Mesenchymal stem cell (in vitro differentiated cells and primary cell): ENCODE data around the gene GBX1.

Source experiments
- DNase-seq: peaks from one replicate; pipeline ENCODE4 v3.0.0-alpha.2; 2013
- H2AFZ ChIP-seq: one replicate; pipeline ENCODE4 v1.6.1; 2013; ENCODE audit warnings: low read depth, mild to moderate bottlenecking, control low read depth, inconsistent platforms, low read length, moderate library complexity
- H2AK5ac ChIP-seq: 2 replicates; pipeline ENCODE4 v1.6.1; 2013; ENCODE audit warnings: low read length, moderate library complexity, mild to moderate bottlenecking, inconsistent platforms; ENCODE audit not compliant: severe bottlenecking
- H2BK120ac ChIP-seq: one replicate; pipeline ENCODE4 v1.6.1; 2013; ENCODE audit warnings: low read depth, mild to moderate bottlenecking, inconsistent platforms, low read length, moderate library complexity
- H2BK12ac ChIP-seq, 2 experiments: one replicate each; pipeline ENCODE4 v1.6.1; 2013; ENCODE audit warnings: inconsistent platforms in 2 of 2, low read length in 2 of 2, mild to moderate bottlenecking in 2 of 2, moderate library complexity in 2 of 2, control low read depth in 1 of 2
- H2BK15ac ChIP-seq: one replicate; pipeline ENCODE4 v1.6.1; 2013; ENCODE audit warnings: mild to moderate bottlenecking, low read depth, inconsistent platforms; ENCODE audit not compliant: poor library complexity, severe bottlenecking
- H2BK5ac ChIP-seq: 2 replicates; pipeline ENCODE4 v1.6.1; 2013; ENCODE audit warnings: low read depth, mild to moderate bottlenecking, low read length, control low read depth, inconsistent platforms; ENCODE audit not compliant: poor library complexity, severe bottlenecking
- H3K14ac ChIP-seq, 2 experiments: one replicate each; pipeline ENCODE4 v1.6.1; 2013; ENCODE audit warnings: inconsistent platforms in 2 of 2, low read length in 2 of 2, control low read depth in 1 of 2, mild to moderate bottlenecking in 1 of 2, moderate library complexity in 1 of 2
- H3K18ac ChIP-seq, 2 experiments: one replicate each; pipeline ENCODE4 v1.6.1; 2013; ENCODE audit warnings: inconsistent platforms in 2 of 2, low read length in 2 of 2, control low read depth in 1 of 2, low read depth in 1 of 2, mild to moderate bottlenecking in 1 of 2
- H3K23ac ChIP-seq, 2 experiments: one replicate each; pipeline ENCODE4 v1.6.1; 2013; ENCODE audit warnings: inconsistent platforms in 2 of 2, low read length in 2 of 2, mild to moderate bottlenecking in 2 of 2, moderate library complexity in 2 of 2, control low read depth in 1 of 2
- H3K27ac ChIP-seq: 2 replicates; pipeline ENCODE4 v1.5.1; 2013; ENCODE audit warnings: mild to moderate bottlenecking, moderate library complexity, low read length, control low read depth, inconsistent platforms; ENCODE audit not compliant: poor library complexity, severe bottlenecking
- H3K27me3 ChIP-seq, 2 experiments: 2 replicates each; pipeline versions ENCODE4 v1.6.1 to v1.7.0; 2013; ENCODE audit warnings: low read length in 2 of 2, mild to moderate bottlenecking in 2 of 2, moderate library complexity in 2 of 2, control low read depth in 1 of 2, inconsistent platforms in 1 of 2; ENCODE audit not compliant: control insufficient read depth in 1 of 2, insufficient read depth in 1 of 2
- H3K36me3 ChIP-seq, 2 experiments: 2 replicates each; pipeline versions ENCODE4 v1.6.1 to v1.7.0; 2013; ENCODE audit warnings: low read length in 2 of 2, control low read depth in 1 of 2, inconsistent platforms in 1 of 2, low read depth in 1 of 2, mild to moderate bottlenecking in 1 of 2; ENCODE audit not compliant: insufficient read depth in 2 of 2, control insufficient read depth in 1 of 2
- H3K4ac ChIP-seq, 2 experiments: one replicate each; pipeline ENCODE4 v1.6.1; 2013; ENCODE audit warnings: inconsistent platforms in 2 of 2, low read length in 2 of 2, mild to moderate bottlenecking in 2 of 2, moderate library complexity in 2 of 2, control low read depth in 1 of 2, low read depth in 1 of 2
- H3K4me1 ChIP-seq: 2 replicates; pipeline ENCODE4 v1.6.1; 2013; ENCODE audit warnings: low read depth, low read length, control low read depth; ENCODE audit not compliant: control insufficient read depth, insufficient read depth
- H3K4me2 ChIP-seq: 2 replicates; pipeline ENCODE4 v1.6.1; 2013; ENCODE audit warnings: low read length, mild to moderate bottlenecking, inconsistent platforms; ENCODE audit not compliant: poor library complexity, severe bottlenecking
- H3K4me3 ChIP-seq, 2 experiments: 2 replicates each; pipeline versions ENCODE4 v1.5.1 to v1.7.0; 2013; ENCODE audit warnings: low read length in 2 of 2, mild to moderate bottlenecking in 2 of 2, control low read depth in 1 of 2, low read depth in 1 of 2; ENCODE audit not compliant: insufficient read depth in 1 of 2
- H3K79me1 ChIP-seq: replicated peaks from 2 replicates; pipeline ENCODE4 v1.6.1; 2013; ENCODE audit warnings: mild to moderate bottlenecking, control low read depth, low read length, inconsistent platforms; ENCODE audit not compliant: poor library complexity, severe bottlenecking
- H3K9ac ChIP-seq: 2 replicates; pipeline ENCODE4 v1.7.0; 2013; ENCODE audit warnings: mild to moderate bottlenecking, low read length, moderate library complexity
- H3K9me3 ChIP-seq: 2 replicates; pipeline ENCODE4 v1.7.0; 2013; ENCODE audit warnings: mild to moderate bottlenecking, low read length; ENCODE audit not compliant: control insufficient read depth
- H4K8ac ChIP-seq: one replicate; pipeline ENCODE4 v1.6.1; 2013; ENCODE audit warnings: inconsistent platforms, mild to moderate bottlenecking, low read length, moderate library complexity
- H4K91ac ChIP-seq: one replicate; pipeline ENCODE4 v1.6.1; 2013; ENCODE audit warnings: mild to moderate bottlenecking, low read length, inconsistent platforms
- WGBS: methylation state at CpG from one replicate; pipeline ENCODE4 v1.1.7; 2013; ENCODE audit warnings: mixed read lengths; 5-methylcytosine and 5-hydroxymethylcytosine counted together

GBX1 gene

GRCh38 chr7:151168003-151168786, 701 bp upstream of the GBX1 start:
- H3K36me3 ChIP-seq, result no peaks in the 10 kb centered on the region
- no peak overlapping the region for H2BK5ac ChIP-seq
- no peak overlapping the region for H3K14ac ChIP-seq
- no peak overlapping the region for H3K4ac ChIP-seq
- H3K4me3 ChIP-seq, result peak overlapping the region; percentile 33 to 44
- no peak overlapping the region for H2AFZ ChIP-seq
- H2AK5ac ChIP-seq, result no peak overlapping the region
- 3% methylated on average over 43 of the region's 52 CpGs for WGBS
- no peak overlapping the region for H4K91ac ChIP-seq
- H3K4me1 ChIP-seq, result peaks cover 16% of the 10 kb centered on the region
- H4K8ac ChIP-seq, result no peak overlapping the region
- H3K9me3 ChIP-seq, result no peaks in the 10 kb centered on the region
- no peaks in the 10 kb centered on the region for H3K79me1 ChIP-seq
- no peak overlapping the region for H3K27ac ChIP-seq
- no peak overlapping the region for H3K18ac ChIP-seq
- H2BK15ac ChIP-seq, result no peak overlapping the region
- peak overlapping the region; percentile 90 for H3K4me2 ChIP-seq
- H3K23ac ChIP-seq, result peak overlapping the region in 1 of 2 experiments; percentile 23
- DNase-seq, result no peak
- no peak overlapping the region for H2BK120ac ChIP-seq
- H3K27me3 ChIP-seq, result peaks cover 71 to 88% of the 10 kb centered on the region in 2 experiments
- H2BK12ac ChIP-seq, result no peak overlapping the region
- H3K9ac ChIP-seq, result no peak overlapping the region

DNA sequence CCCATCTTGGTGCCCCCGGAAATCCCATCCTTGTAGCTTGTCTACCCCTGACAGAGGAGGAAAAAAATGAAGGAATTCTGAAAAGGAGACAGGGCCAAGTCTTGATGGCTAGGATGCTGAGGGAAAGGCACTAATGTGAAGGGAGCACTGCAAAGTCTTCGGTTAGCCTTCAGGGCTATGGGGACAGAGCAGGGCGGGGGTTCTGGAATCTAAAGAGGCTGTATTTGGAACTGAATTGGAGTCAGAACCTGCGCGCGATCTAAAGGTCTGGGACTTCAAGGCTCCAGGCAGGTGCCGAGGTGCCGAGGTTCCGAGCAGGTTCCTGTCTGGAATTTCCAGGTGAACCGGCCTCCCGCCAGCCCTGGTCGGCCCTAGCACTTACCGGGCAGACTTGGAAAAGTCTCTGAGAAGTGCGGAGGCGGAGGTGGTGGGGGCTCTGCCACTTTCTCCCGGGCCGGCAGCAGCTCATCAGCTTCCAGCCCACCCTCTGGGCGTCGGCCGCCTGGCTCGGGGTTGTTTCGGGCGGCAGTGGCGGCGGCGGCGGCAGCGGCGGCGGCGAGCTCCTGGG, 781 bp downstream of the GBX1 start:
- Histone ChIP-seq H3K4me2 (peak overlapping the region; percentile 90), H3K9ac (no peak overlapping the region), H4K8ac (peak overlapping the region; percentile 6), H2BK5ac (no peak overlapping the region), H3K27me3 (peaks cover 74 to 75% of the 10 kb centered on the region in 2 experiments), H3K4ac (no peak overlapping the region), H3K4me1 (peaks cover 16% of the 10 kb centered on the region), H2BK15ac (no peak overlapping the region), H2BK120ac (no peak overlapping the region), H3K9me3 (no peaks in the 10 kb centered on the region), H2AFZ (no peak overlapping the region), H3K23ac (peak overlapping the region in 1 of 2 experiments; percentile 85), H3K27ac (no peak overlapping the region), H2AK5ac (no peak overlapping the region), H3K18ac (no peak overlapping the region), H2BK12ac (no peak overlapping the region), H4K91ac (no peak overlapping the region), H3K4me3 (peak overlapping the region in 1 of 2 experiments; percentile 47), H3K79me1 (no peaks in the 10 kb centered on the region), H3K14ac (no peak overlapping the region), H3K36me3 (no peaks in the 10 kb centered on the region)
- DNase-seq, result no peak
- 10% methylated on average over 31 of the region's 31 CpGs for WGBS

DNA sequence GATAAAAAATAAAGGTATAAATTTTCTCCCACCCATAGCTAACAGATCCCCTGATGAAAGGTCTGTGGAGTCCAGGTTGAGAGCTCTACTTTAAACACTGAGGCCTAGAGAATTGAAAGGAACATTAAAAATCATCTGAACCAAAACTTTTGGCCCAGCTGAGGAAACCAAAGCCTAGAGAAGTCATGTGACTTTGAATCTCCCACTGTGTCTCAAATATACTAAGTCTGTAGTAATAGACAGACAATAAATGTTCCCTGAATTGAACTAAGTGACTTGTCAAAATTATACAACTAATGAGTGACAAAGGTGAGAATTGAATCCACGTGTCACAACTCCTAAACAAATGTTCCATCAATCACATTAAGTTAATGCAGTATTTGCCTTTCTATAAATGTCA, 5.7 kb downstream of the GBX1 start:
- H3K27ac ChIP-seq, result no peak overlapping the region
- H2BK12ac ChIP-seq, result no peak overlapping the region
- no peak overlapping the region for H3K23ac ChIP-seq
- no peak overlapping the region for H3K4ac ChIP-seq
- no peak overlapping the region for H2BK120ac ChIP-seq
- no peak overlapping the region for H3K9ac ChIP-seq
- H3K9me3 ChIP-seq, result no peaks in the 10 kb centered on the region
- no peak overlapping the region for H2BK15ac ChIP-seq
- H3K4me2 ChIP-seq, result no peak overlapping the region
- peaks cover 1% of the 10 kb centered on the region for H3K4me1 ChIP-seq
- no peak overlapping the region for H3K4me3 ChIP-seq
- WGBS, result 37% methylated on average over 1 of the region's 1 CpG
- H3K18ac ChIP-seq, result no peak overlapping the region
- no peak overlapping the region for H4K91ac ChIP-seq
- no peak overlapping the region for H3K14ac ChIP-seq
- no peak overlapping the region for H2AFZ ChIP-seq
- no peak for DNase-seq
- no peak overlapping the region for H2AK5ac ChIP-seq
- no peaks in the 10 kb centered on the region for H3K36me3 ChIP-seq
- H3K79me1 ChIP-seq, result no peaks in the 10 kb centered on the region
- no peak overlapping the region for H2BK5ac ChIP-seq
- H4K8ac ChIP-seq, result no peak overlapping the region
- peaks cover 54 to 66% of the 10 kb centered on the region in 2 experiments for H3K27me3 ChIP-seq

DNA sequence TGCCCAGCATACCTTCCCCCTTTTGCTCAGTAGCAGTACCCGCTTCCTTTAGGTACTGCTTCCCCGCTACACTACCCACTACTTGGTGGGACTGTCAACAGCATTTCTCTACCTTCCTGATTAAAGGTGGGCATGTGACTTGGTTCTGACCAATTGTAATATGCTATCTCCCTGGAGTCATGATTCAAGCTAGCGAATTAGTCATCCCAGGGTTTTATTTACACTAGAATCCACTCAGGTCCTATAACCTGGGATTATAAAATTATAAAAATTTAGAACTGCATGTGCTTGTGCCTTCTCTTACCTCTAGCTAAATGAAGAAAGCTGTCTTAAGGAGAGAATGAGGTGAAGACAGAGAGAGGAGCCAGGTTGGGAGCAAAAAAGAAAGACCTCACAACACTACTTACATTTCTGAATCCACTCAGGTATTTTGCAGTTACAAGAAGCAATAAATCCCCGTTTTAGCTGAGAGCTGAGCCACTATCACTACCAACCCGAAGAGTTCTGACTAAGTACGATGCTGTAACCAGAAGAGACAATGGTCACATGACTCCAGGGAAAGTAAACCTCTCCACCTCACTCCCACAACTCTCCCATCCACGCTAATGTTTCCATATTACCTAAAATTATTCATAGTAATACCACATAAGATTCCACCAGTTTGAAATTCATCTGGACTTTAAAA, 9.7 kb downstream of the GBX1 start:
- Histone ChIP-seq H3K27me3 (peaks cover 30 to 60% of the 10 kb centered on the region in 2 experiments), H3K18ac (no peak overlapping the region), H2AK5ac (no peak overlapping the region), H2BK120ac (no peak overlapping the region), H3K36me3 (no peaks in the 10 kb centered on the region), H3K4me1 (no peaks in the 10 kb centered on the region), H3K4me2 (no peak overlapping the region), H3K4ac (no peak overlapping the region), H3K23ac (no peak overlapping the region), H2BK12ac (no peak overlapping the region), H4K8ac (no peak overlapping the region), H3K14ac (no peak overlapping the region), H4K91ac (no peak overlapping the region), H3K27ac (no peak overlapping the region), H3K4me3 (no peak overlapping the region), H2AFZ (no peak overlapping the region), H2BK15ac (no peak overlapping the region), H3K79me1 (no peaks in the 10 kb centered on the region), H3K9ac (no peak overlapping the region), H2BK5ac (no peak overlapping the region), H3K9me3 (no peaks in the 10 kb centered on the region)
- WGBS, result 63% methylated on average over 6 of the region's 7 CpGs
- no peak for DNase-seq
